ENCODE data around the gene NCSTN. TPM values are rescaled to one million over a fixed set of nuclear protein-coding genes. Genes with fewer than 3 reads are reported as not detected.
"Not testable (repeated sequence)": the region's sequence is repeated elsewhere in the genome, so short reads cannot be mapped to it uniquely, and the experiment has no call there.

Gene NCSTN
- total RNA-seq, 1 experiment from 2014 or later, result 103 TPM

GRCh38 chr1:160371756-160372155 is 28.6 kb downstream of the NCSTN start:
- no peak for DNase-seq (ENCODE audit: low spot score)

DNA sequence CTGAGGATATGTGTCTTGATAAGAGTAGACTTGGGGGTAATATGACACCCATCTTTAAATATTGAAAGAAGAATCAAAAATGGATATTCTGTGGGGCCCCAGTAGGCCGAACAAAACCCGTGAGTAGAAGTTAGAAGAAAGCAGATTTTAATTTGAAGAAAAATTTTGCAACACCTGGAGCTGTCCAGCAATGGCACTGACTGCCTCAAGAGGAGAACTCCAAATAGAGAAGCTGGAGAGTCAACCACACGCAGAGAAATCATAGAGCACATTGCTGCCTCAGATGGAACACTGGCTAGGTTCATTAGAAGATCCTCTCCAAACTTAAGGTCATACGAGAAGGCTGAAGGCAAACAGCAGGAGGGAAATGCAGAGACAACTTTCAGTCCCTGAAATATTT is 30.5 kb downstream of the NCSTN start:
- no peak for DNase-seq (ENCODE audit: low spot score)

- no peak for DNase-seq (ENCODE audit: low spot score)
Observed at GRCh38 chr1:160374306-160375110, 31.3 kb downstream of the NCSTN start.

DNA sequence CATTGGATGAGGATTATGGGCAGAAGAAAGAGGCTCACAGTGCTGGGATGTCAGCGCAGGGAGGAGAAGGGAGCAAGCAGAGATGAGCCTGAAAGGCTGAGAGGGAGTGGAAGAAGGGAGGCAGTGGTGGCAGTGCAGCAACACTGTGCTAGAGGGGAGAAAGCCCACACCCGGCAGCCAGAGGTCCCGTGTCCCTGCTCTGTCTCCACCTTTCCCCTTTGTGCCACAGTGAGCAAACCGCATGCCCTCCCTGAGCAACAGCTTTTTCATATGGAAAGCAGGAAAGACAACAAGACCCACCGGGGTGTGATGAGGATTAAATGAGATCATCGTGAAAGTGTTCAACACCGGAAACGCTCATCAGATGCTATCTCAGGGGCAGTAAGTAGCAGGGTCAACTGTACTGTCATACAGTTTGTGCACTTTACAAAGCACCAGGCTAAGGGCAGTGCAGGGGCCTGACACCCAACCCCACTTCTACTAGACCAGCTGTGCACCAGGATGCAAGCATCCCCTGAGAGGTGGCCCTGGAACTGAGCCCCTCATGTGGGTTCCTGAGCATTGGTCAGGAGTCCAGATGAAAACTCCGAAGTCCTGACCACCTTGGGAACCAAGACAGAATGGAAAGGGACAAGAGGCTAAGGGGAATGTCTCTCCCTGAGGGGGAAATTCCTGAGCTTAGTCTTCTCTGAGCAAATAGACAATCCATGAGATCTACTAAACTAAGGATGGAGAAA is 32.8 kb downstream of the NCSTN start:
- peak; percentile 82 for DNase-seq (ENCODE audit: low spot score)

- peak; percentile 82 for DNase-seq (ENCODE audit: low spot score)
Observed at GRCh38 chr1:160376525-160377131, 33.4 kb downstream of the NCSTN start.

- DNase-seq (ENCODE audit: low spot score), result peak; percentile 34
Observed at GRCh38 chr1:160377585-160378206, 34.5 kb downstream of the NCSTN start.

DNA sequence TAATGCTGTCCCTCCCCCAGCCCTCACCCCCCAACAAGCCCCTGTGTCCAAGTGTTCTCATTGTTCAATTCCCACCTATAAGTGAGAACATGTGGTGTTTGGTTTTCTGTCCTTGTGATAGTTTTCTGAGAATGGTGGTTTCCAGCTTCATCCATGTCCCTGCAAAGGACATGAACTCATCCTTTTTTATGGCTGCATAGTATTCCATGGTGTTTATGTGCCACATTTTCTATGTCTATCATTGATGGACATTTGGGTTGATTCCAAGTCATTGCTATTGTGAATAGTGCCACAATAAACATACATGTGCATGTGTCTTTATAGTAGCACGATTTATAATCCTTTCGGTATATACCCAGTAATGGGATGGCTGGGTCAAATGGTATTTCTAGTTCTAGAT is 41.6 kb downstream of the NCSTN start:
- DNase-seq (ENCODE audit: low spot score), result not testable (repeated sequence)

- DNase-seq (ENCODE audit: low spot score), result not testable (repeated sequence)
Observed at GRCh38 chr1:160388406-160388805, 45.2 kb downstream of the NCSTN start.

- no peak for DNase-seq (ENCODE audit: low spot score)
Observed at GRCh38 chr1:160394673-160395072, 51.5 kb downstream of the NCSTN start.

GRCh38 chr1:160397651-160398050 is 54.5 kb downstream of the NCSTN start:
- no peak for DNase-seq (ENCODE audit: low spot score)

DNA sequence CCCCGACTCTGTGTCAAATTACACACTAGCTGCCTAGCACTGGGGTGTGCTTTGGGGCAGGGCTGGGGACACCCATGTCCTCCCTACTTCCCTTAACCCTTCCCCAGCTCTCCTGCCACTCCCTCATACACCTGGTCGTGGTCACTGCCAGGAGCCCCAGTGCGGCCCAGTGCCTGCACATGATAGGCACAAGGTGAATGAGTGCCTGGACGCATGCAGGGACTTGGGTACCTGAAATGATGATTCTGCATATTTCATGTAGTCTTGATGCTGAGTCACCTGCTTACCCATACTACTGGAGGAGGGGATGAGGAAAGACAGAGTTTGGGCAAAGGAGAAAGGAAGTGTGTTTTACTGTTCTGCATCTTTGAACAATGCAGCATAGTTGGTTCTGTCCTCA is 55.6 kb downstream of the NCSTN start:
- no peak for DNase-seq (ENCODE audit: low spot score)

- no peak for DNase-seq (ENCODE audit: low spot score)
Observed at GRCh38 chr1:160399544-160400222, 56.5 kb downstream of the NCSTN start.

GRCh38 chr1:160400223-160400645 is 57.1 kb downstream of the NCSTN start, which contains the start of gene VANGL2:
VANGL2 (plus strand) TSS chr1:160400564; CDS start chr1:160415838, 15,274 bp downstream.
- peak; percentile 72 for DNase-seq (ENCODE audit: low spot score)

DNA sequence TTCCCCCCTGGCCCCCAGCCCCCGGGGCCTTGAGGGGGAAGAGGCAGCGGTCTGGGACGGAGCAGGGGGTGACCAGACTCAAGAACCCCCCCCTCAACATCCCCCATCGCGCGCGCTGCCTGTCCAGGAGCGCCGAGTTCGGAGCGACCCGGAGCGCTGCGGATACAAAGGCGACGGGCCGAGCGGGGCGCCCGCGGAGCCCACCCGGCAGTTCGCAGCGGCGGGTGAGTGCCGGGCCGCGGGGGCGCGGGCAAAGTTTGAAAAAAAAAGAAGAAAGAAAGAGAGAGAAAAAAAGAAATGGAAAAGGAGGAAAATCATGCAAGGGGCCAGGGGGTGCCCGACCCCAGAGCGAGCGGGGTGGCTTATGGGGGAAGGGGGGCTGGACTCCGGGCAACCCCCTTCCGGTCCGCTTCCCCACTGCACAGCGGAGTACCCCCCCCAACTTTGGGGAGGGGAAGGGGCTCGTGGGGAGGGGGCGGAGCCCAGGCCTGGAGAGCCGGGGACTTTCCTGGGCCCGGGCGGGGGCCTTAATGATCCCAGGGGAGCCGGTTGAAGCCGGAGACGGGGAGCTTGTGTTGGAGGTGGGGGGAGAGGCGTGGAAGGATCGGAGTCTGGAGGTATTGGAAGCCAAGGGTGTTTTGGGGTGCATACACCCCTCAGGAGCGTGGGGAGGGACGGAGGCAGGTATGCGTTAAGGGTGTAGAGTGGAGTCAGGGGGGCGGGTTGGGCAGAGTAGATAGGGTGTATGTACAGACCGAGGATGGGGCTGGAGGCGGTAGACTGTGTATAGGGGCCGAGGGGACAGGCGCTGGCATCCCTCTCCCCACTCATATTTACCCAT is 57.7 kb downstream of the NCSTN start:
- DNase-seq (ENCODE audit: low spot score), result no peak

- no peak for DNase-seq (ENCODE audit: low spot score)
Observed at GRCh38 chr1:160401487-160401805, 58.3 kb downstream of the NCSTN start.

DNA sequence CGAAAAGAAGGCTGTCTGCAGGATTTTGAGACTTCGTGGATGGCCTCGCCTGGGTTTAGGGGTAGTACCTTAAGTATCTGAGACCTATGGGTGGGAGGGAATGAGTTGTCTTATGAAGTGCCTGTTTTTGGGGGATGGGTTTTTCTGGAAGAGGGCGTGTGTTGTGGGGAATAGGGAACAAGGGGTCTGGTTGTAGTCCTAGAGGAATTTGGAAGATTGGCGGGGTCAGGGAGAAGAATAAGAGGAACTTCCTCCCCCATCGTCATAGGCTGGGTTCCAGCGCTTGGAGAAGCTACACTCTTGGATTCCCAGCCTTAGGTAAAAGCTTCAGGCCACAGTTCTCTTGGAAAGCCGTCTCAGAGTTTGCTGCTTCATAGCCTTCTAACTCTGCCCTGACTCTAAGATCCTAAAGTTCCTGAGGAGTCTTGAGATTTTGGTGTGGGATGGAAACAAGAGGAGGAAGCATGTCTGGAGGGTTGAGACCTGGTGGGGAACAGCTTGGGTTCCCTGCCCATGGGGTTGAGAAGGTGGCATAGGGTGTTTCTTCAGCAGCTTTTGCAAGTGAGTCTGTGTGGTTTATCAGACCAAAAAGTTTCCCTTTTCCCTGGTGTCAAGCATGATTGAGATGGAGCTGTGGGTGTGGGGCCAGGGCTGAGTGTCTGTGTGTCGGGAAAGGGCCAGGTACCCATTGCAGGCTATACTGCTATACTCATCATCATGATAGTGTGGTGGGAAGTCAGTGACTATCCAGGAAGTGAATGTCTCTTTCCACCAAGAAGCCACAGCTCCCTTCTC is 59.0 kb downstream of the NCSTN start:
- no peak for DNase-seq (ENCODE audit: low spot score)

DNA sequence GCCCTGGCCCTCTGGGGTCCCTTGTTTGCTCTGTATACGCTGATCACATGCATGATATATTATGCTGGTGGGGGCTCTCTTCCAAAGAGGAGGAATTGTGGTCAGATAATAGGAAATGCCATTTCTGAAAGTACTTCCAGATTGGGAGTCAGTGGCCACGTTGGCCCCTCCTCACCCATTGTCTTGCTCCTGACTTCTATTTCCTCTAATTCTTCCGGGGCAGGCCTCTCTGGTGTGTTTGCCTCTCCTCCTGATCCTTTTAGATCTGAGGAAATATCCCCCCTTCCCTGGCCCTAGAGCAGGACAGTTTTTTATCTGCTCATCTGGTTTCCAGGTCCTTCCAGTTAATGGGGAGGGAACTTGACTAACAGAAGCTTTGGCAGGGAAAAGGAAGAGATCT is 60.1 kb downstream of the NCSTN start:
- DNase-seq (ENCODE audit: low spot score), result no peak

- DNase-seq (ENCODE audit: low spot score), result no peak
Observed at GRCh38 chr1:160404094-160404493, 60.9 kb downstream of the NCSTN start.

DNA sequence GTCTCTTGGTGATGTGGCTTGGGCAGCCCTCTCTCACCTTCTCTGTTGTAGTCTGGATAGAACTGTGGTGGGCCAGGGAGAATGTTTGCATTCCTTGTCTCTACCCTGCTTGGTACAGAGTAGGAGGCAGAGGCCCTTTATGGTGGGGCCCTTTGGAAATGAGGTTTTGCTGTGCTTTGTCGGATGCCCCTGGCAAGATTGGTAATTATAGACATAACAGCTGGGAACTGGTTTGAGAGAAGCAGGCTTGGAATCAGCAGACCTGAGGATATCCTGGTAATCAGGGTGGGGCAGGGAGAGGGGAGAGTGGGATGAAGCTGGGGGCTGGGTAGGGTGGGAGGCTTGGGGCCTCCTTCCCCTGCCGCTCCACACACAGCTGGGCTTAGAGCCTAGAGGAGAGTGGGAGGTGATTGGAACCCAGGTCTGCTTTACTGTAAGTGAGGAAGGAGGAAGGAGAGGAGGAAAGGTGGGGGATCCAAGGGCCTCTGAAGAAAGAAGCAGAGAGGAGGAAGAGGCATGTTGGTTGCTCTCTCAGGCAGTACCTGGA is 62.2 kb downstream of the NCSTN start:
- DNase-seq (ENCODE audit: low spot score), result no peak

All from A172 (cell line).